ENCODE data around the gene PRKN. TPM values are rescaled to one million over a fixed set of nuclear protein-coding genes. Genes with fewer than 3 reads are reported as not detected.

Gene PRKN
- total RNA-seq, 4 donors from 2014 or later: 4.5 to 12.3 (median 9.0) TPM

GRCh38 chr6:161850562-161850961, 877.0 kb downstream of the PRKN start:
- TF ChIP-seq EP300 (IDR thresholded peaks at IDR 0.05; ENCODE audit: low read depth): no peak
- no peak for TF ChIP-seq POLR2A (IDR thresholded peaks at IDR 0.05)
- no peak for TF ChIP-seq POLR2AphosphoS5 (IDR thresholded peaks at IDR 0.05)
- no peak for TF ChIP-seq CTCF (IDR thresholded peaks at IDR 0.05)
- intact Hi-C loops (cut with DNase I; ENCODE audit: low total_unique reads): no loop called here

GRCh38 chr6:161847628-161848027, 879.9 kb downstream of the PRKN start:
- Histone ChIP-seq H3K36me3 (no peaks in the 10 kb centered on the region), H3K27ac (no peak overlapping the region), H3K4me3 (no peak overlapping the region), H3K4me1 (no peaks in the 10 kb centered on the region), H3K27me3 (no peaks in the 10 kb centered on the region), H3K9me3 (no peaks in the 10 kb centered on the region)
- in situ Hi-C loops (cut with MboI; ENCODE audit: low pct_ligation_motif_present in 1 of 4, low pct_unique_long_range_greater_than_20kb in 1 of 4, low sequenced_read_pairs in 3 of 4) (no loop called here), intact Hi-C loops (cut with DNase I; ENCODE audit: low total_unique reads) (no loop called here)
- no peak for TF ChIP-seq EP300 (IDR thresholded peaks at IDR 0.05; ENCODE audit: low read depth)
- TF ChIP-seq POLR2A (IDR thresholded peaks at IDR 0.05): no peak
- TF ChIP-seq CTCF (IDR thresholded peaks at IDR 0.05): no peak
- TF ChIP-seq POLR2AphosphoS5 (IDR thresholded peaks at IDR 0.05): no peak
- no peak for DNase-seq
- 67 to 76% methylated on average over 3 of the region's 3 CpGs for WGBS, 2 donors (ENCODE audit: low coverage in 1 of 2)

More at GRCh38 chr6:161850562-161850961, 877.0 kb downstream of the PRKN start:
- Histone ChIP-seq H3K4me3 (no peak overlapping the region), H3K4me1 (no peaks in the 10 kb centered on the region), H3K36me3 (no peaks in the 10 kb centered on the region), H3K27me3 (no peaks in the 10 kb centered on the region), H3K27ac (no peak overlapping the region), H3K9me3 (no peaks in the 10 kb centered on the region)
- DNase-seq: no peak
- WGBS, 2 donors (ENCODE audit: low coverage in 1 of 2): 75 to 91% methylated on average over 1 to 2 of the region's 2 CpGs
- in situ Hi-C loops (cut with MboI; ENCODE audit: low pct_ligation_motif_present in 1 of 4, low pct_unique_long_range_greater_than_20kb in 1 of 4, low sequenced_read_pairs in 3 of 4): no loop called here

- DNase-seq: no peak
- no peak overlapping the region for H3K27ac ChIP-seq
Measured at GRCh38 chr6:161844804-161845203, 882.8 kb downstream of the PRKN start.

GRCh38 chr6:161843066-161843465, 884.5 kb downstream of the PRKN start:
- Histone ChIP-seq H3K9me3 (no peaks in the 10 kb centered on the region), H3K27ac (no peak overlapping the region), H3K4me3 (no peak overlapping the region), H3K27me3 (no peaks in the 10 kb centered on the region), H3K36me3 (no peaks in the 10 kb centered on the region), H3K4me1 (no peaks in the 10 kb centered on the region)
- DNase-seq: no peak
- TF ChIP-seq EP300 (IDR thresholded peaks at IDR 0.05; ENCODE audit: low read depth) (no peak), CTCF (IDR thresholded peaks at IDR 0.05) (no peak), POLR2A (IDR thresholded peaks at IDR 0.05) (no peak), POLR2AphosphoS5 (IDR thresholded peaks at IDR 0.05) (no peak)
- intact Hi-C loops (cut with DNase I; ENCODE audit: low total_unique reads): no loop called here
- in situ Hi-C loops (cut with MboI; ENCODE audit: low pct_ligation_motif_present in 1 of 4, low pct_unique_long_range_greater_than_20kb in 1 of 4, low sequenced_read_pairs in 3 of 4): no loop called here
- 64 to 90% methylated on average over 3 of the region's 3 CpGs for WGBS, 2 donors (ENCODE audit: low coverage in 1 of 2)

More at GRCh38 chr6:161844804-161845203, 882.8 kb downstream of the PRKN start:
- intact Hi-C loops (cut with DNase I; ENCODE audit: low total_unique reads): no loop called here
- in situ Hi-C loops (cut with MboI; ENCODE audit: low pct_ligation_motif_present in 1 of 4, low pct_unique_long_range_greater_than_20kb in 1 of 4, low sequenced_read_pairs in 3 of 4): no loop called here
- Histone ChIP-seq H3K4me1 (no peaks in the 10 kb centered on the region), H3K9me3 (no peaks in the 10 kb centered on the region), H3K36me3 (no peaks in the 10 kb centered on the region), H3K27me3 (no peaks in the 10 kb centered on the region), H3K4me3 (no peak overlapping the region)
- TF ChIP-seq CTCF (IDR thresholded peaks at IDR 0.05): no peak
- no peak for TF ChIP-seq POLR2AphosphoS5 (IDR thresholded peaks at IDR 0.05)
- no peak for TF ChIP-seq EP300 (IDR thresholded peaks at IDR 0.05; ENCODE audit: low read depth)
- TF ChIP-seq POLR2A (IDR thresholded peaks at IDR 0.05): no peak
- 94% methylated on average over 4 of the region's 4 CpGs for WGBS, 2 donors (ENCODE audit: low coverage in 1 of 2)
